T-helper 9 cell (primary cell): ENCODE data around the gene SEC14L5.
"Not testable (repeated sequence)": the region's sequence is repeated elsewhere in the genome, so short reads cannot be mapped to it uniquely, and the experiment has no call there.

ENCODE experiments used
- DNase-seq: peaks from one replicate; pipeline ENCODE4 v3.0.0-alpha.2; 2020

SEC14L5 gene

DNA sequence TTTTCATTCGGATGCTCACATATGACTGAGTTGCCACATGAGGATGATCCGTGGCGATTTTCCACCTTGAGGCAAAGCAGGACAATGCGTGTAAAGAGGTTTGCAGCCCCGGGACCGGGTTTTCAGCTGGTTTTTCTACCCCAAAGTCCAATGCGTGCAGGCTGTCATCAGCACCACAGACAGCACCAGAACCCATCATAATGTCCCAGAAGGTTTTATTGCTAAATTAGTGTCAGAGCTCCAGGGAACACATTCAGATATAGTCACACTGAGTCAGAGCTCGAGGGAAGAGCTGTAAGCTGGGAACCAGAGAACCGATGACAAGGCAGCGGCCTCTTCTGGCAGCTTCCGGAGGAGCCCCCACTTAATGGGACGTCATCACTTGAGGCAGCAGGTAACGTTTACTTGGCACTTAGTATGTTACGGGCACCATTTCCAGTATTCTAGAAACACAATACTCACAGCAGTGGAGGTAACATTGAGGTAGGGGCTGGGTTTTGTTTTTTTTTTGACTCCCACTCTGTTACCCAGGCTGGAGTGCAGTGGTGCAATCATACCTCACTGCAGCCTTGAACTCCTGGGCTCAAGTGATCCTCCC lies 84.5 kb downstream of the SEC14L5 start:
- DNase-seq, result no peak

DNA sequence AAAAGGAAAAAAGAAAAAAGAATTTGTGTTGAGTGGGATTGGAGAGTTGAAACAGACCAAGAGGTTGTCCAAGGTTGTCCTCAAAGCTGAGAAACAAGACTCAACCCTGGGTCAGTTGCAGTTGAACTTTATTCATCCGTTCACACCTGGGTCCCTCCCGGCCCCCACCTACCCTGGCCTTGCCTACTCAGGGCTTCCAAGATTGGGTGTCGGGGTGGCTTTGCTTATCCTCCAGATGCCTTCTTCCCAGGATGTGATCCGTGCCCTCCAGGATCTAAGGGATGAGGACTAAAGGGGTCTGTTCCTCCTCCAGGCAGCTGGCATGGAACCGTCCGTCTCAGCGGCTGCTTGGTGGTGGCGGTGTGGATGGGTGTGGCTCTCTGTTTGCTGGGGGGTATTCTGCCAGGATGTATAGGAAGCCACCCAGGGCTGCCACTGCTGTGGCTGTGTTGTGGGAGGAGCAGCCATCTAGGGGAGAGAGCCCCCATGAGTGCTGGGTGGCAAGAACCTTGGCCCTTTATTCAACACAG lies 85.9 kb downstream of the SEC14L5 start:
- DNase-seq, result no peak

DNA sequence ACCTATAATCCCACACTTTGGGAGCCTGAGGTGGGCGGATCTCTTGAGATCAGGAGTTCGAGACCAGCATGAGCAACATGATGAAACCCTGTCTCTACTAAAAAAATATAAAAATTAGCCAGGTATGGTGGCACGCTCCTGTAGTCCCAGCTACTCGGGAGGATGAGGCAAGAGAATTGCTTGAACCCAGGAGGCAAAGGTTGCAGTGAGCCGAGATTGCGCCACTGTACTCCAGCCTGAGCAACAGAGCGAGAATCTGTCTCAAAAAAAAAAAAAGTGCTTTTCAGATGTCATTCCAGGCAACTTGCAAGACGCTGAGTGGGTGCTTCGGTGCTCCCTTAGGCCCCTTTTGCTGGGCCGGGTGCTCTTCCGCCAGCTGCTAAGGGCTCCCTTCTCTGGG lies 86.5 kb downstream of the SEC14L5 start:
- DNase-seq, result not testable (repeated sequence)

DNA sequence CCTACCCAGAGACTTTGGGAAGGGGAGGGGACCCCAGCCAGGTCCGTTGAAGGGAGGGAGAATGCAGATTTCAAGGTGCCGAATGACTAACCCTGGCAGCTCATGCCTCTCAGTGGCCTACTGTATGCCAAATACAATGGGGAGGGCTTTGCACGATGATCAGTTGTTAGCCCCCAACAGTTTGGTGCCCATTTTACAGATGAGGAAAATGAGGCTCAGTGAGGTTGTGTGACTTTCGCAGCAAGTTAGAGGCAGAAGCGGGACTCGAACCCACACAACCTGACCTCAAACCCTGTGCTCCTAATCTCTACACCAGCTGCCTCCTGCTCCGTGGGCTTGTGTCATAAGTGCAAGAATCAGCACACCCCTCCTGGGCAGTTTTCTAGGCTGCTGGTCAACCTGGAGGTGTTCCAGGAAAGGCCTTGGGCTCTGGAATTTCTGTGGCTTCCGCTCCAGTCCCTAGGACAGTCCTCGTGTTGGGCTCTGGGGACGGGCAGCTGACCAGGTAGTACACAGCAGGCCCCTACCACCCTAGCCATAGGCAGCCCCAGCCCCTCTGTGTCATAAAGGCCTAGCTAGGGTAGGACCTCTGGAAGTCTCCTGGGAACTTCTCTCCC lies 87.5 kb downstream of the SEC14L5 start:
- DNase-seq, result no peak

DNA sequence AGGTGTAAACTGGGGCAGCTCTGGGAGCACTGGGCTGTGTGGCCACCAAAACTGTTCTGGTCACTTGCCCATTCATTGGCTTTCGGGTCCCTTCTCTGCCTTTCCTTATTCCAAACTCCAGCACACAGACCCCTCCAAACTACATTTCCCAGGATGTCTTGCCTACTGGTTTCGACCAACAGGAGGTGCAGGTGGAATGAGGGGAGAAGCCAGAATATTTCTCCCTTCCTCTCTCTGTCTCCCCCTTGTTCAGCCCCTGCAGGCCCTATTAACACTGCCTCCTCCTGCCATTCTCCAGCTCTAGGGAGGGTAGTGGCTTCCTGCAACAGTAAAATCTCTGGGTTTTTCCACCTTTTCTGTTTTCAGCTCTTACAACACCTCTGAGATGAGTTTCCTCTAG lies 88.8 kb downstream of the SEC14L5 start:
- no peak for DNase-seq

DNA sequence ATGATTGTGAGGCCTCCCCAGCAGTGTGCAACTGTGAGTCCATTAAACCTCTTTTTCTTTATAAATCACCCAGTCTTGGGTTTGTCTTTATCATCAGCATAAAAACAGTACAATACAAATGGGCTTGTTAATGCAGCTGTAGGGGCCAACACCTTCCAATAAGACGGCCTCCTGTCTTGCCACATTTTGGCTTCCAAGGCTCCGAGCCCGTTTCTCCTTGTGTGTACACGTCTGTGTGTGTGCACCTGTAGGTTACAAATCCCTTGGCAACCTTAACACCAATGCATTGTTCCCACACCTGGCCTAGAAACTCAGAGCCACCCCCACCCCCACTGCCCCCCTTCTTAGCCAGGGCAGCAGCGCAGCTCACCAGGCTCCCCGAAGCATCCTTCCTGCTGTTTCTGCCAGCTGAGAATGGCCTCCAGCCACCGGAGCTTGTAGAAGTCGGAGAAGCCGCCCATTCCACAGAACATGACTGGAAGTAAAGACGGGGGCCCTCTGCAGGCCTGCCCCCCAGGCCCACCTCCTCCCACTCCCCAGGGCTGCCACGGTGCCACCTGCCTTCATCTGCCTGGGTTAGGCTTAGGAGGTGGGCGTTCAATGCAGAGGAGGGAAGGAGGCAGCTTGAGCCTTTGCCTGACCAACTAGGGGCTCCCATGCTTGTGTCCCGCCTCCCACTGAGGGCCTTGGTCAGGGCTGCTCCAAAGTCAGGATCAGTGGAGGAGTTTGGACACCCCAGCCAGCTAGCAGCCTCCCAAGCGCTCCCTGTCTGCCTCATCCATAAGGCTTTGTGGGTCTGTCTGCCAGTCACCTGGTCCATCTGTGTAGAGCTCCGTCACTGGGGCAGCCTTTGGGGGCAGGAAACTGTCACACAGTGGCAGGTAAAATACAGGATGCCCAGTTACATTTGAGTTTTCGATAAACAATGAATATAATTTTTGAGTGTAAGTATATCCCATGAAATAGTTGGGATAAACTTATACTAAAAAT lies 97.0 kb downstream of the SEC14L5 start:
- no peak for DNase-seq

DNA sequence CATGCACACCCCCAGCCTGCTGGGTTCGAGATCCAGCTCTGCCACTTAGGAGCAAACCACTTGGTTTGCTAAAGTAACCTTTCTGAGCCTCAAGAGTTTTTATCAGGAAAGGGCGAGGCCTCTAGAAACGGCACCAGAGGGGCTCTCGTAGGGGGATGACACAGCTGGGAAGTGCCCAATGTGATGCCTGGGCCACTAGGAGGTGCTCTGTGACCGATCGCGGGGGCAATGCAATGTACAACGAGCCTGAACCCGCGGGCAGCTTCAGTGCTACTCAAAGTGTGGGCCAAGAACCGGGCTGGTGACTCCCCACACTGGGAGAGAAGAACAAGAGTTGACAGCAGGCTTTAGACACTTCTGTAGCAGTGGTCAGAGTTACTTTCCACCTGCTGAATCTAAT lies 98.2 kb downstream of the SEC14L5 start:
- DNase-seq, result peak; percentile 6

DNA sequence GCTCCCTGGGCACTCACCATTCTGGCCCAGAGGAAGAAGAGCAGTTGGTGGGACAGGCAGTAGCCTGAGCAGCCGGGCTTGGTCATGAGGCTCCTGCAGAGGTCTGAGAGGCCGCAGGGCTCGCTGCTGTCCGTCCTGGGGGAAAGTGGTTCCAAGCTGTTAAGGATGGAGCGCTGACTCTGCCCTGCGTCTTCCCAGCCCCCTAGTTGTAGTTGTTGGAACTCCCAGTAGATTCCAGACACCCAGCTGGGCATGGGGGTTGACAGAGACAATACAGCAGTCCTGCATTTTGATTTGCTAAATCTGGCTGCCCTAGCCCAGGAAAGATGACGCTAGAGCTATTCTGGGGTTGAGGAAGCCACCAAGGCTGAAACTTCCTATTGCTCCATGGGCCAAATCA lies 100.3 kb downstream of the SEC14L5 start:
- DNase-seq, result no peak

DNA sequence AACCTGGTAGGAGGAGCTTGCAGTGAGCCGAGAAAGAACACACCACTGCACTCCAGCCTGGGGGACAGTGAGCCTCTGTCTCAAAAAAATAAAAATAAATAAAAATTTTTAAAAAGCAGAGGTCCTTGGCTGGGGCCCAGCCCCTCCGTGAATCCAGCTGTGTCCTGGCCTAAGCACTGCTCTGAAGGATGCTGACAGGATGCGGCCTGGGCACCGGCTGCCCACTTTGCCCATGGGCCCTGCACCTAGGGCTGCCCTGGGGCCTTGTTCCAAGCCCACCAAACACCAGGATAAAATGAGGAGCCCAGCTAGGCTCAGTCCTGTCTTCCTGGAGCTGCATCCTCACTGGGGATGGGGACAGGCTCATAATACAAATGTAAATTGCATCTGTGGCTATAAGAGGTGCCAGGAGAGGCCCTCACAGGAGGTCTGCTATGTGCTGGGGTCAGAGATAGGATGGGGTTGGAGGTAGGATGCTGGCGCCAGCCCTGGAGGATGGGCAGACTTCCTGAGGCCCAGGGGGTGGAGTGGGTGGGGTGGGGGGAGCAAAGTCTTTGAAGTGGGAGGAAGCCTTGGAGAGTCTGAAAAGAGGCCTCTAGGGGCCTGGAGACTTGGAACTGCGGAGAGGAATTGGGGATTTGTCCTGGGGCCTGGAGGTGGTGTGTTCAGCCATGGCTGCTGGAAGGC lies 101.4 kb downstream of the SEC14L5 start:
- no peak for DNase-seq

DNA sequence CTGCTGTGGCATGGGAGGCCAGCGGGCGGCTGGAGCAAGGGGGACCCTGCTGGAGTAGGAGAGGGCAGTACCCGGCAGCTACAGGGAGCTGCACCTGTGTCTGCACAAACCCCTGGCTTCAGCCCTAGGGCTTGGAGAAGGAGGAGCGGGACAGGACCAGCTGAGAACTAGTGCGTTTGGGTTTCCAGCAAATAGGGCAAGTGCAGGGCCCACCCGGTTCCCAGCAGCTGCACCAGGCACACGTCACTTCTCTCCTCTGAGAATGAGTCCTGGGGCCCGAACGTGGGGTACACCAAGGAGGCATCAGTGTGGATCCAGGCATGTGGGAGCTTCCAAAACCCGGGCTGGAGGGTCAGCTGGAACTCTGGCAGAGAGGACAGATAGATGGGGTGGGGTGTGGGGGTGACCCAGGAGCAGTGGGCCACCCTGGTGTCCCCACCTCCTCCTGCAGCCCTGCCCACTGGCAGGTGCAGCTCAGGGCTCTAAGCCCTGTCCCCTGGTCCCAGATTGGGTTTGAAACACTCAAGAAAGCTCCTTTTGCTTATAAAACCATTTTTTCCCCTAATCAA lies 102.0 kb downstream of the SEC14L5 start:
- DNase-seq, result no peak

DNA sequence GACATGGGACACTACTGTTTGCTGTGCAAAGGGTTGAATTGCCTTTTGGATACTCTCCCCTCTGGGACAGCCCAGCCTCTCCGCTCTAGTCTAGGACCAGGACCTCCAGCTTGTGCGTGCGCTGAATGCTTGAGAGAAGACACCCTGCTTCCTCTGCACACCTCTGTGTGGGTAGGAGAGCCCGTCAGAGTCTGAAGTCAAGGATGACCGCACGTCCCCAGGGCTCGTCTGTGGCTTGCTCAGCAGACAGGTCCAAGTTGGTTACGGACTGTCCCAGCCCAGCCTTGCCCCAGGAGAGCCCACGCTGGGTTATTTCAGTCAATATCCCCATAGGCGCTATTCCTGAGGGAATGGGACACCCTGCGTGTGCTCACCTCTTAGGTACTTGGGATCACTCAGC lies 103.9 kb downstream of the SEC14L5 start:
- DNase-seq, result no peak

DNA sequence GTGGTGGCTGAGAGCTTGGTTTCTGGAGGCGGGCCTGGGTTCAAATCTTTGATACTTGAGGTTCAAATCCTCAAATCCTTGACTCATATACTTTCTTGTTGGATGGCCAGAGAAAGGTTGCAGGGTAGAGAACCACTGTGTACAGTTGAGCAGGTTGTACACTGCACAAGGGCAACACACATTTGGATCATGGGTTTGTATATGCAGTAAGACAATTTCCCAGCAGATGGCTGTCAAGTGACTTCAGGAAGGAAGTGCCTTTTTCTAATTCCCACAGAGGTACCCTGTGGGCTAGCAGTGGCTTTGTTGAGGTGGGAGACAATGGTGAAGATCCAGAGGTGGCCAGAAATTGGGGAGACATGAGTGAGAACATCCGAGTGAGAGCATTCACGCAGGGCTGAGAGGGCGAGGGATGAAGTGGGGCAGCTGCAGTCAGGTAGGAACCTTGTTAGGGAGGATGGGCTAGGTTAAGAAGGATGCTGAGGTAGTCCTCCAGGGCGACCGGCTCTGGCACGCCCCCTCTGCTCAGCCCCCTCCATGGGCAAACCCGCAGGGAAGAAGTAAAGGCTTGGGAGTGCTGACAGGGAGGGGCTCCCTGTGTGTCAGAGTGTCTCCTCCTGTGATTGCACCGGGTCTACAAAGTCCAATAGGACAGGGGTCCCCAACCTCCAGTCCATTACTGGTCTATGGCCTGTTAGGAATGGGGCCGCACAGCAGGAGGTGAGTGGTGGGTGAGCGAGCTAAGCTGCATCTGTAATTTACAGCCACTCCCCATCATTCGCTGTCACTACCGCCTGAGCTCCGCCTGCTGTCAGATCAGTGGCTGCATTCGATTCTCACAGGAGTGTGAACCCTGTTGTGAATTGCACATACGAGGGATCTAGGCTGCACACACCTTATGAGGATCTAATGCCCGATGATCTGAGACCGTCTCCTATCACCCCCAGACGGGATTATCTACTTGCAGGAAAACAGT lies 104.9 kb downstream of the SEC14L5 start:
- DNase-seq, result no peak

DNA sequence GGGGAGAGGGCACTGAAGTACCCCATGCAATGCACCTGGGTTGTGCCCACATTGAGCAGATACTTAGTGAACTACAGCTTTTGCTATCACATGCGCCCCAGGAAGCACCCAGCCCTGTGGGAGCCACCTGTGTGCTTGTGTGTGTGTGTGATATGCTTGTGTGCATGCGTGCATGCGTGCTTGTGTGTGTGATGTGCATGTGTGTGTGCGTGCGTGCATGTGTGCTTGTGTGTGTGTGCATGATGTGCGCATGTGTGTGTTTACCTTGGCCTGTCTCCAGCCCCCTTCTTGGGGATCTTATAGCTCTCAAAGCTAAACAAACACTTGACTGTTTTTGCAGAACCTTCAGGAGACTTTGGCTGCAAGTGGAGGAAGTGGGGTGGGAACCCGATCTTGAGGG lies 106.8 kb downstream of the SEC14L5 start:
- DNase-seq, result no peak

DNA sequence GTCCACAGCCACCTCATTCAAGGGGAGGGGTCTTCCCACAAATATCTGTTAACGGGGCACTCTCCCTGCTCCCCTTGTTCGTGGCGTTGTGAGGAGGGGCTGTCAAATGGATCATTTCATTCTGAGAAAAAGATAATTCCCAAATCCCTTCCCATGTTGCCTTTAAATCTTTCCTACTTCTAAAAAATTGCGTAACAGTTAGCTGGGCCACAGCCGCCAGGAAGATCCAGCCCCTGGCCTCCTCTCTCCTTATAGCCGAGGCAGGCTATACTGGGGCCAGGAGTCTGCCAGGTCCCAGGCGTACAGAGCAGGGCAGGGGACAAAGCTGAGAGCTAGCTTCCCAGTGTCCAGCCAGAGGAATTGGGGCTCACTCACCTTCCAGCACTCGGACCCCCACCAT lies 107.2 kb downstream of the SEC14L5 start:
- DNase-seq, result no peak

DNA sequence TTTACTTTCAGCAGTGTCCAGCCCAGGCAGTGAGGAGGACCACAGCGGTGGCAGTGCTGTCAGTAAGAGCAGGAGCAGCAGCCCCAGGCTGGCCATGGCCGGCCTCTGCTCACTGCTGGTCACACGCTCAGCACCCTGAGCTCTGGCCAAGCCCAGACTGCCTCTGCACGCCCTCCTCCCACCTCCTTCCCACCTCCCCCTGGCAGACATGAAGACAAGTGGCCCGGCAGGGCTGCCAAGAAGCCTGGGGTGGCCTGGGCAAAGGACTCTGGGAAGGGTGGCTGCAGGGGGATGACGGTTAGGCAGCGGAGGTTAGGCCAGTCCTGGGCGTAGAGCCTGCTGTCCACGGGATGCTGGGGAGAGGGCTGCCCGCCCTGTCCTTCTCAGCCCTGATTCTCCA lies 107.7 kb downstream of the SEC14L5 start, which contains the start of gene C16orf89:
C16orf89 (minus strand) TSS at position 144 of the 400 bp plus-strand sequence; CDS start at position 96, 48 bp downstream.
- no peak for DNase-seq

DNA sequence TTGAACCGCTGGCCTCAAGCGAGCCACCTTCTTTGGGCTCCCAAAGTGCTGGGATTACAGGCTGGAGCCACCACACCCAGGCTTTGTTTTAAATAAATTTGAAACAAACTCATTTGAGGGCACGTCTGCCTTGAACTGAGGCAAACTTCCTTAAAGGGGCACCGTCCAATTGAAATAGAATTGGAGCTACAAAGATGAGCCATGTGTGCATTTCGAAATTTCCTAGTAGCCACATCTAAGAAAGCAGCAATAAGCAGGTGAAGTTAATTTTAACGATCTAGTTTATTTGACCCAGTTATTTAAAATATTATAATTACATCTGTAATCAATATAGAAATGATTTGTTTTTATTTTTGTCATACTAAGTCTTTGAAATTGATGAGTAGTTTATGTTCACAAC lies 108.4 kb downstream of the SEC14L5 start:
- DNase-seq, result no peak
